SHP77 treated with DMSO at 0.1 percent for 48 hours (cell line): Measurements from ENCODE around the gene EPB41L2.

ENCODE experiments used
- DNase-seq: peaks from one replicate; lab custom pipeline; 2025; lab: John Stamatoyannopoulos, UW

Gene EPB41L2

DNA sequence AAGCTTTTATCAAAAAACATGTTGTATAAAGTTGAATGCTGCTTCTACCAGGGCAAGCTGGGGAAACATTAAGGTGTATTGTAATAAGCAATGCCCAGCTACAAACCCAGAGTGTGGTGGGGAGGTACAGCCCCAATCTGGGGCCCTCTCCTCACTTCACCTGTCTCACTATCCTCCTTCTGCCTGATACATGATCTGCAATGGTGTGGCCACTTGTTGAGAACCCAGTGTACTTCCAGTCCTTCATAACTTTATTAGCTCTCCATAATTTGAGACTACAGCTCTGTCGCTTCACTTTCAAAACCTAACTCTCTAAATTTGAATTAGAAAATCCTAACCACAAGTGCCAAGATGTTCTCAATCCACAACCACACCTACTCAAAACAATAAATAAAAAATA, 84.9 kb downstream of the EPB41L2 start:
- DNase-seq: no peak

DNA sequence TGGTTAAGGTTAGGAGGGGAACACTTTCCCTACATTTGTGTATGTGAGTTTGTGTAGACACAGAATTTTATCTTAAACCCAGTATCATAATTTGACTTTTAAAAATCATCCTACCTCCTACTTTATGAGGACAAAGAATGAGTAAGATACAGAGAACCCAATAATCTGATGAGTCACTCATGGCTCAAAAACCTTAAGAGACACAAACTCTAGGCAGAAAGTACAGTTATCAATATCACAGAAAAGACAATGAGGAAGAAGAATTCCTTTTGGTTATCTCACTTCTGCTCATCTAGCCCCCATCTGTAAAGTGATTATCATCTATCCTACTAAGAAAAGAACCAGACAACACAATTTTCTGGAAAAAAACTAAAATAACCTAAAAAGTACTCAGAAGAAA, 87.7 kb downstream of the EPB41L2 start:
- DNase-seq: no peak

DNA sequence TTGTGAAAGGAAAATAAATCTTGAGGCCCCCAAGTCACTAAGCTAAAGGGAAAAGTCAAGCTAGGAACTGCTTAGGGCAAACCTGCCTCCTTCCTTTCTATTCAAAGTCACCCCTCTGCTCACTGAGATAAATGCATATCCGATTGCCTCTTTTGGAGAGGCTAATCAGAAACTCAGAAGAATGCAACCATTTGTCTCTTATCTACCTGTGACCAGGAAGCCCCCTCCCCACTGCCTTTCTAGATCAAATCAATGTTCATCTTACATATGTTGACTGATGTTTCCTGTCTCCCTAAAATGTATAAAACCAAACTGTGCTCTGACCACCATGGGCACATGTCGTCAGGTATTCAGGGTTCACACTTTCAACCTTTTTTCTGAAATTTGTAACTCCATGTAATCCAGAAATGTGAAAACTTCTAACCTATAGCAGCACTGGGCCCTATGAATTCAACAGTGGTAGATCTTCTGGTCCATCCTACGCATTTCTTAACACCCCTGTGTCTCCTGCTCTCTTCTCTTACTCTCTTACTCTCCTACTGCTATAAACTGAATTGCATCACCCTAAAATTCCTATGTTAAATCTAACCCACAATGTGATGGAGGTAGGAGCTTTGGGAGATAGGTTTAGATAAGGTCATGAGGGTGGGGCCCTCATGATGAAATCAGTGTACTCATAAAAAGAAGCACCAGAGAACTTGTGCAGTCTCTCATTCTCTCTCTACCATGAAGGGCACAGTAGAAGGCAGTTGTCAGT, 89.3 kb downstream of the EPB41L2 start:
- DNase-seq: no peak

DNA sequence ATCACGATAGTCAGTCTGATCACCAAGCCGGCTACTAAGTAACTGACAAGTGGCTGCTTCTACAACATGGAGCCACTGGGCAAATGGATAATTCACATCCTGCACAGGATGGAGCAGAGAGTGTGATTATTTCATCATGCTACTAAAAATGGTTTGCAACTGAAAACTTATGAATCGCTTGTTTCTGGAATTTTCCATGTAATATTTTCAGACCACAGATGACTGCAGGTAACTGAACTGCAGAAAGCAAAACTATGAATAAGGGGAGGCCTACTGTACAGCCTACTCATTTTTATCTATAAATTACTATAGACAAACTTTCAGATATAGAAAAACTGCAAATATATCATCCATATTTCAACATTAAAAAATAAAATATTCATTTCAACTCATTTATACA, 91.5 kb downstream of the EPB41L2 start:
- no peak for DNase-seq

DNA sequence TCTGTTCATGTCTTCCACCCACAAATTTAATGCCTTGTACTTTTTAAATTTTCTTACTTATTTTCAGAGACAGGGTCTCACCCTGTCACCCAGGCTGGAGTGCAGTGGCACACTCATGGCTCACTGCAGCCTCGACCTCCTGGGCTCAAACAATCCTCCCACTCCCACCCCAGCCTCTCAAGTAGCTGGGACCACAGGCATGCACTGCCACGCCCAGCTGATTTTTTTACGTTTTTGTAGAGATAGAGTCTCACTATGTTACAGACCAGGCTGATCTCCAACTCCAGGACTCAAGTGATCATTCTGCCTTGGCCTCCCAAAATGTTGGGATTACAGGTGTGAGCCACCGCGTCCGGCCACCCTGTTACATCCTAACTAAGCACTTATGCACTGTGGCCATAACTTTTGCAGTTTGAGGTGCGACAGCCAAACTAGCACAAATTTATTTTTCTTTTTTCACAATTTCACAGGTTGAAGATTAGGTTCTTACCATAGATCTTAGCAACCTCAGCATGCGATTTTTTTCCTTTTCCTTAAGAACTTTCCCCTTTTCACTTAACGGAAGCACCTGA, 92.1 kb downstream of the EPB41L2 start:
- no peak for DNase-seq

DNA sequence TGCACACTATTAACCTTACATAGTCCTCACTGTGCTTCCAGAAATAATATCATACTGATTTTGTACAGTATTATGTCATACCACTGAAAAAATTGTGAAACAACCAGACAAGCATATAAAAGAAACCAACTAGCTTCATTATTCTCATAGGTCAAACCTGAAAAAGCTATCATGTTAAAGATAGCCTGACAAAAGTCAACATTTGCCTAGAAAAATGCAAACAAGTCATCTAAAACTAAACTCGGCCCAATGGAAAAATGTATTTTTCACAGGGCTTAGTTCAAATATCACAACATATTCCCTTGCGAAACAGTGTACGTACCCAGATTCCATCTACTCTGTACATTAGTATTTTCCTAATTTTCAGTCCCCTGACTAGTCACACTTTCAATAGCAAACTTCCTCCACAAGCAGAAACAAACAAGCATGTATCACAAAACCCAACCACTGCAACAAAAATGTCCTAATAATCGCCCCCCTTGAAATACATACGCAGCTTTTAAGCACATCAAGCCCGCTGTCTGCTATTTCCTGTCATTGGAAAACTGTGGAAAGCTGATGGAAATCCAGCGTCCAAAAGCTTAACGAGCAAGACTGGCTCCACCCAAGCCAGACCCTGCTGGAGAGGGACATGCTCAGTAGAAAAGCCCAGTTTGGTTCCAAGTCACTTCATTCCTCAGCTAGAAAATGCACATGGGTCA, 93.1 kb downstream of the EPB41L2 start:
- no peak for DNase-seq

DNA sequence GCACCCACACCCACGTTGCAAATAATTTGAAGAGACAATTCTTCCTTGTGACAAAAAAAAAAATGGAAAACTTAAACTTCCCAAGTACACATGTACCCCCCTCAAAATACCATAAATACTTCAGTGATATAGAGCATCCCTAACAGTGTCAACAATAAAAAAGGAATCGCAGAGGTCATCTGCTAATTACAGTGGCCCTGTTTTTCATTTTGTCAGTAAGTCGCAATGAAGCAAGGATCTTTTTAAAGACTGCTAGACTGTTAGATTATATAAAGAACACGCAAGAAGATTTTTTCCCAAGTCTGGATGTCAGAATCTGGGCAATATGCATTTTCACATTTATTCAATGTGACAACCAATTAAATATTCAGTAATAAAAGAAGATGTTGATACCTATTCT, 93.9 kb downstream of the EPB41L2 start:
- no peak for DNase-seq

DNA sequence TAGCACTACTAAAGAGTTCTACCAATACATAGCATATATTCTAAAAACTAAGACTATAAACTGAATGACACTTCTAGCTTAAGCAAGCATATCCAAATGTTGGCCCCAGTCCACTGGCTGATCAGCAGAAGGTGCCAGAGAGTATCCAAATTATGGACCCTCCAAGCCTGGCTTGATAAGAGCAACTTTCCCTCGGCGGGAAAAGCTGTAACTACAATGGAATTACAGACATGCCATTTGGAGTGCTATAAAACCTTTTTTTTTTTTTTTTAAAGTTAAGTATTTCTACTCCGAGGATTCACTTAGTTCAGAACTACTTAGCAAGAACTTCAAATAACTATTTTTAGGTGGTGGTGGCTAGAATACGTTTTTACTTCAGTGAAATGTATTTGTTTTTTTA, 94.6 kb downstream of the EPB41L2 start:
- DNase-seq: no peak

DNA sequence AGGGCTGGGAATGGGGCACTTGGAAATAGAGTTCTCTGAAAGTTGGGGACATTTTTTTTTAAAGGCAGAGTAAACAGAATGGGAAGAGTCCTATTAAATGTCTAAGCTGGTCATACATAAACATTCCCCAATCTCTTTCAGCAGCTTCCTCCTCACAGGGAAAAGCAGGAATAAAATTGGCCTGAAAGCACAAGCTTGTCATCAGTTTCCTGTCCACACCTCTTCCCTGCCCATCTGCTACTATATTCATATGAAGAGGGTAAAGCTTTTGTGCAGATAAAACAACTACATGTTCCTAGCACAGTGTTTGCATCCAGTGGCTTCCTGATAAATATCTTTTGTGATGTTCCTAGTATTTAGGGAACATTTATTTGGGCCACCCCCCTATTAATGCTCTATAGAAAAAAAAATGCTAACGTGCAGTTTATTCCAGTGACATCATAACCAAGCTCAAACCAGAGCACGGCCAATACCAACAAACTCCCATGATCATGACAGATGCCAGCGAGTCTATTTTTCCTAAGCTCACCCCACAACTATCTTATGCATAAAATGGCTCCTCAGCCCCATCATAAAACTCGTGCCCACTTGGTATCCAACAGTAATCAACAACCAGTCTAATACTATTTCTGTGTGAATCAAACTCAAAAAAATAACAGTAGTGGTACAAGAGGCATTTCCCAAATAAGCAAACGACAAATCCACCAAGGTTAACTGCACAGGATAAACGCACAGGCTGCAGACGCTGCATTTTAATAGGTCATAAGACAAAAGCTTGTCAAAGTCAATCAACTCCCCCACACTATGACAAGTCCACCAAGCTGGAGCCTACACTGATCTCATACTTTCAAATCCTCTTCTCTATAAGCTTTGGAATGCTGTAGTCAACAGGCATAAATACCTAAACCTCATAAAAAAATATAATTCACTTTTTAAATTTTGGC, 95.3 kb downstream of the EPB41L2 start:
- DNase-seq: no peak

DNA sequence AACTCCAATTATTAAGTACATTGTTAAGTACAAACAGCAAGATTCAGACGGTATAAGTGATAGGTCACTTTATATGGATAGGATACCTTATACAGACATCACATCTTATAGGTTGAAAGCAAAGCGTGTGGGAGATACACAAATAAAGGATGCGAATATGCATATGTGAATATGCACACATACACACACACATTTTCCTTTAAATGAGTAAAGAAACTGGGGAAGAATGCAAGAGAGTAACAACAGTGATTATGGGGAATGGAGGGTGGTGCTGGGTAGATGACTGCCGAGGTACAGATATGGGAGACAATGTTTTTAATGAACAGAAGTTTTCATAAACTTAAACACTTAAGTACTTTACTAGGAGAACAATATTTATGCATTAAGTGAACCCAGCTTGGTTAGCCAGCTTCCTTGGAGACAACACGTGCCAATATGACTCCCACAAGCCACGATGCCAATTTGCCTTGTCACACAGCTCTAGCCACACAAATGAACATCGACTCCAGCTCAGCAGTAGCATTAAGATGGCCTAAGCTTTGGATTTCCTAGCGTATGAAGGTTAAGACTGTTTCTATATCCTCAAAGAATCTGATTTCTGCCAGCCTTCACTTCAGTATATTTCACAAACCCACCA, 96.6 kb downstream of the EPB41L2 start:
- no peak for DNase-seq

DNA sequence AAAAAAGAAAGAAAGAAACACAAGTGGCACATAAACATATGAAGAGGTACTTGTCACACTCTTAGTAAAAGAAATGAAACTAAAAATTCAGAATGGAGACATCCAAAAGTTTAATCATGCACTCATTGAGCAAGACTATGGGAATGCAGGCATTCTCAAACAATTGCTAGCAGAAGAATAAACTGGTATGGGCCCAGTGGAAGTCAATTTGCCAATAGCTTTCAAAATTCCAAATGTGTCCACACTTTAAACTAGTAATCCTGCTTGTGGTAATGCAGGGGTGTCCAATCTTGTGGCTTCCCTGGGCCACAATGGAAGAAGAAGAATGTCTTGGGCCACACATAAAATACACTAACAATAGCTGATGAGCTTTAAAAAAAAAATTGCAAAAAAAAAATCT, 97.4 kb downstream of the EPB41L2 start:
- DNase-seq: no peak

DNA sequence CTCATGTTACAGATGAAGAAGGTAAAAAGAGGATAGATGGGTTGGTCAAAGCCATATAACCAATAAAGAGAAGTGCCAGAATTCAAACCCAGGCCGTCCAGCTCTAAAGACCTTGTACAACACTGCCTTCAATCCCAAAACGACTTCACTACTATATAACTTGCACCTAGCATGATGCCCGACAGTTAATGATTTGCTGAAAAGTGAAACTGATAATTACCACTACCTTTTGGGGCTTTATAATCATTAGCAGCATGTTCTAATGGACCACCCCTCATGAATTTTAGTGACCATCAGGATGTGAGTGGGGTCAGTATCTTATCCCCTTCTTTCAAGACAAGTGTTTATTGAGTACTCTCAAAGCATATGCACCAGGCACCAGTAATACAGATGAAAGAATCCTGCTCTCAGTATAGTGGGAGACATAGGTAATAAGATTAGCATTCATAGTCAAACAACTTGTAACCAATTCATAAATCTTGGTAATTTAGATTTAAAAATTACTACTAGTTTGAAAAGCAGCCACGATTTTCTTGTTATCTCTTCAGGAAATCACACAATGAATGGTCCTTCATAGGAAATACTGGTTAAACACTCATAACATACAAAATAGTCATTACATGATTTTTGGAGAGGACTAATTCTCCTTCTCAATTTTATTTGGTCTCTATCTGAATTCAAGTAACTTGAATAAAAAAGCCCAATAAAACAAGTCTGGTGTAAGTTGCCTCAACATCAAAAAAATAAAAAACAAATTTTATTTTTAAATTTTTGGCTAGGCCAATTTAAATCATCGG, 98.0 kb downstream of the EPB41L2 start:
- no peak for DNase-seq

DNA sequence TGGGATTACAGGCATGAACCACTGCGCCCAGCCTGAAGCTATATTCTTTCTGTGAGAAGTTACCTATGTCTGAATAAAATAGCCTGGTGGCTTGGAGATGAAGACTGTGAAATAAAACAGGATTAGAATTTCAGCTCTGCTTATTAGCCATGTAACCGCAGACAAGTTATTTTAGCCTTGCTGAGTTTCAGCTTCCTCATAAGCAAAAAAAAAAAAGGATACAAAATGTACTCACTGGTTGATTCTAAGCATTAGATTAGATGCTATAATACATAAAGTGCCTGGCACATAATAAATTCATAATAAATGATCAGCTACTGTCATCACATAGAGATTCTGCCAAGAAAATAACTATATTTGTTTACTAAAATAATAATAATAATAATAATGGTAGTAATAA, 98.8 kb downstream of the EPB41L2 start:
- no peak for DNase-seq

DNA sequence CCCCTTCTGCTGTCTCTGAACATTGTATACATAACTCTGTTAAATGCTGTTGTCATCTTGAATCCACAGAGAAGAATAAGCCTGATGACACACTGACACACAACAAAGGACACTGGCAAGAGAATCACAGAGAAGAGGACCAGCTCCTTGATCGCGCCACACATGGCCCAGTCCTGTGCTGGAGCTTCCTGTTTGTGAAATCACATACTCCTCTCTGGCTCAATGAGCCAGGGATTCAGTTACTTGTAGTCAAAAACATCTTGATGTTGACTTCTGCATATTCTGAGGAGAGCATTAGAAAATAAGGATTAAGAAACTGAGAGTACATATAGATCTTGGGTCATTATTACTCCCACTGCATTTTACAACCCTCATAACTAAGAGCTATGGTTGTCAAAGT, 100.1 kb downstream of the EPB41L2 start:
- no peak for DNase-seq

DNA sequence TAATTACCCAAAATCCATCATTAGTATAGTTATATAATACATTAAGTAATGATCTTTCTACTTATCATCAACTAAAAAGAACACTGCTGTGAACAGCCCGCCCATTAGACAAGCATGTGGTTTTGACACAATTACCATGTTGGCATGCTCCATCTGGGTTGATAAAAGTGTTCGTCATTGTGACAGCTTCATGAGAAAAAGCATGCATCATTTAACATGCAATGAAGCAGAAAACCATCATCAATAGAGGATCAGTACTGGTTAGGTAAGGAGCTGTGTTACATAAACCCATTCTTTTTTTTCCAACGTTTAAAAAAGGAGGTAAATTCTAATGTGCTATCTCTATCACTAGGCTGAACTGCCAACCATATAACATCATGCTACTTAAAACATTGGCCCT, 101.9 kb downstream of the EPB41L2 start:
- no peak for DNase-seq

DNA sequence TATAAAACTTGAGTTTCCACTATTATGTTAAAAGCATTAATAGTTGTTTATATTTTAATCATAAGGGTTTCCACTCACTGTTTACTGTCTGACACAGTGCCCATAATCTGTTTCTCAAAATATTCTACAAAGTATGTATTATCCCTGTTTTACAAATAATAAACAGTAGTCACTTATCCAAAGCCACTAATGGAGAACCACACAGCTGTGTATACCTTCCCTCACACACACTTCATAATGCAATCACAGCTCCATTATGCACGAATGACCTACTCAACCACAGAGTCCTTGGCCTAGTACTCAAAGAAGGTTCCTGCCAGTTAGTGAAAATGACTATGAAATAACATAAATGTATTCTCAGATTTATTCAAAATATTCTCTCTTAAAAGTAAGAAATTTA, 103.1 kb downstream of the EPB41L2 start:
- no peak for DNase-seq

DNA sequence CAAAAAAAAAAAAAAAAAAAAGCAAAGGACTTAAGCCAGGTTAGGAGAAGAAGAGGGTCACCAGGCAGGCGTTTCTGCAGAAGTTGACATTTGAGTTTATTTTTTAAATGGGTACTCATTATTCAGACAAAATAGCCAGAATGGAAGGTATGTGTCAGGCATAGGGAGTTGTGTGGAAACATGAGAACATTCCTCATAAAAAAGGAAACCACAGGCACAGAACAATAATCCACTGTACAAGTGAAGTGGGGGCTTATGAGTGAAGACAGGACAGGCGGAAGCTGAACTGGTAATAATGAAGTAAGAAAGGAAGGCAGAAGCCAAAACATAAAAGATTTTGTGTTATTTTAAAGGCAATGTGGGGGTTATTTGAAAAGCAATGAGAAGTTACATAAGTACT, 104.6 kb downstream of the EPB41L2 start:
- no peak for DNase-seq

DNA sequence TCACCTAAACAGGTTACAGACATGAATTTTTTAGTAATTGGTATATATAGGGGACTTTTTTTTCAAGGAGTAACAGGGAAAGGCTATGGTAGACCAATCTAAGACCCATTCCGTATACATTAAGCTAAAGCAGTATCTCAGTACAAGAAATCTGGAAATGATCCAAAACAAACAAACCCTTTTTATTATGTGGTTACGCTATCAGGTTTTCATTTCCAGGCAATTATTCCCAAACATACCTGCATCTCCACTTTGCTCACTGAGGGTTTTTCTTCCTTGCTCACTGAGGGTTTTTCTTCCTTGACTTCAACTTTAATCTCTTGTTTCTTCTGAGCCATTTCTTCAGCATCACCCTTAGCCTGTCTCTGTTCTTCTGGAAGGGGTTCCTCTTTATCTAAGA, 107.3 kb downstream of the EPB41L2 start:
- DNase-seq: no peak

DNA sequence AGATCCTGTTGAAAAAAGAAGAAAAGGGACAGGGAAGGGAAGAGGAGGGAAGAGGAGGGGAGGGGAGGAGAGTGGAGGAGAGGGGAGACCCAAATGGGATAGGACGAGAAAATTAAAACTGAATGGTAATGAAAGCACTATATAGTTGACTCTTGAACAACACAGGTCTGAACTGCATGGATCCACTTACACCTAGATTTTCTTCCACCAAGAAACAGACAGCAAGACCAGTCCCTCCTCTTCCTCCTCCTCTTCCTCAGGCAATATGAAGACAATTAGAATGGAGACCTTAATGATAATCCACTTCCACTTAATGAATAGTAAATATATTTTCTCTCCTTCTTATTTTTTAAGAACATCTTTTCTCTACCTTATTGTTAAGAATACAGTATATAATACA, 113.5 kb downstream of the EPB41L2 start:
- no peak for DNase-seq

DNA sequence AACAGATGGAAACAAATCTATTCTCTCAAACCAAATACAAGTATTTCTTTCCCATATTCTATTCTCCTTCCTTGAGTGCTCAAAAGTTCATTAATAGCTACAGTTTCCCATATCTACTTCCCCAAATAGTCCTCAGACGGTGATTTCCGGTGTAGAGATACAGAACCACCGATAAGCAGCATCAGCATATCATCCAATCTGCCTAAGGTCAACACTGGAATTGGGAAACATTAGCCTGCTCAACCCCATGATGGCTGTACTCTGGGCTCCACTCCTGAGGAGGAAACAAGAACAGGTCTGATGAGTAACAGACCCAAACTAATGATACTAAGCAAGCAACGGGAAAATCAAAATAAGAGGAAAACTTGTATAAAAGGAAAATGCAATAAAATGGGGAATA, 115.6 kb downstream of the EPB41L2 start:
- DNase-seq: no peak

DNA sequence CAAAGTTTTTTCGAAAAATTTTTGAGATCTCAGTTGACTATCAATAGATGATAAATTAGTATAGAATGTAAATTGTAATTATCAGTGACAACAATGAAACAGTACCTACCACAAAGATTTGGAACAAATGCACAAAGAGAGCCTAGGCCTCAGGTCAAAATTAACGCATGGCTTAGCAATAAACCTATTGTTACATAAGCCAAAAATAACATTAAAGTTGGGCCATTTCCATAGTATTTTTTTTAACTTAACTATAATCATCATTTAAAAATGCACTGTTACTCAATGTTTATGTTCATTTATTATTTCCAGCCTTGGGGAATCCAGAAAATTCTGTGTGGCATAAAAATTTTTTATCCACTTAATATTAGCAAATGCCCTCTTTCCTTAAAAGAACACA, 117.0 kb downstream of the EPB41L2 start:
- no peak for DNase-seq
